Ecto neural progenitor cell (in vitro differentiated cells): Measurements from ENCODE around the gene PADI3.
A peak's percentile ranks its signal among the peaks of the same experiment; 100 is the strongest.

Source experiments
- DNase-seq: peaks from one replicate; pipeline ENCODE4 v3.0.0-alpha.2; 2018; ENCODE audit warnings: low spot score

Gene PADI3, protein sequence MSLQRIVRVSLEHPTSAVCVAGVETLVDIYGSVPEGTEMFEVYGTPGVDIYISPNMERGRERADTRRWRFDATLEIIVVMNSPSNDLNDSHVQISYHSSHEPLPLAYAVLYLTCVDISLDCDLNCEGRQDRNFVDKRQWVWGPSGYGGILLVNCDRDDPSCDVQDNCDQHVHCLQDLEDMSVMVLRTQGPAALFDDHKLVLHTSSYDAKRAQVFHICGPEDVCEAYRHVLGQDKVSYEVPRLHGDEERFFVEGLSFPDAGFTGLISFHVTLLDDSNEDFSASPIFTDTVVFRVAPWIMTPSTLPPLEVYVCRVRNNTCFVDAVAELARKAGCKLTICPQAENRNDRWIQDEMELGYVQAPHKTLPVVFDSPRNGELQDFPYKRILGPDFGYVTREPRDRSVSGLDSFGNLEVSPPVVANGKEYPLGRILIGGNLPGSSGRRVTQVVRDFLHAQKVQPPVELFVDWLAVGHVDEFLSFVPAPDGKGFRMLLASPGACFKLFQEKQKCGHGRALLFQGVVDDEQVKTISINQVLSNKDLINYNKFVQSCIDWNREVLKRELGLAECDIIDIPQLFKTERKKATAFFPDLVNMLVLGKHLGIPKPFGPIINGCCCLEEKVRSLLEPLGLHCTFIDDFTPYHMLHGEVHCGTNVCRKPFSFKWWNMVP

GRCh38 chr1:17248781-17249180 is at the start of gene PADI3:
TSS of gene PADI3 (plus strand) at chr1:17249098. CDS start at chr1:17249138, 40 bp downstream.
- no peak for DNase-seq

DNA sequence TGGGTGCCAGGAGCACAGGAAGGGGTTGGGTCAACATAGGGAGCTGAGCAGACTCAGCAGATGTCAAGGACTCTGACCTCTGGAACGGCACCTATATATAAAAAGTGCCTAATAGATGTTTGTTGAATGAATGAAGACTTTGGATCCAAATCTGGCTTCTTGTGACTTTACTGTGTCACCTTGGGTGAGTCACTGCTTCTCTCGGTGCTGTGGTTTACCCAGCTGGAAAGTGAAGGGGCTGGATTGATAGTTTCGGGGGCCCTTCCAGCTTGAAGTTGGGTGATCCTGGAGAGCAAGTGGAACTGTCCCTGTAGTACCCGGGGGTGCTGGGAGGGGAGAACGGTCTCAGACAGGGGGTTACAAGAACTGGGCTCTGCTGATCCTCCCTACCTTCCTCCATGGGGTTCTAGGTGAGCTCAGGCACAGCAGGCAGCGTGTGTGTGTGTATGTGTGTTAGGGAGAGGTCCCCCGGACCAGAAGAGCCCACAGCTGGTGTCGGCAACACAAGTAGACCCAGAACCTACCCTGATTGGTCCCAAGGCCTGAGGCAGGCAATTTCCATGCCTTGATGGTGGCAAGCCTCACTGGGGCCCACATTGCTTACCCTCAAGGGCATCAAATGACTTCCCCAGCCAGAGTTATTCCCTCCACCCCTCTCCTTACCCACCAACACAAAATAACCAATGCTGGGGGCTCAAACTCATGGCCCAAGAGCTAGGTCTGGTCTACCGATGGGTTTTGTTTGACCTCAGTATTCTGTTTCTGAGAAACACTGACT is 49.4 kb upstream of the PADI3 start:
- peak; percentile 45 for DNase-seq

DNA sequence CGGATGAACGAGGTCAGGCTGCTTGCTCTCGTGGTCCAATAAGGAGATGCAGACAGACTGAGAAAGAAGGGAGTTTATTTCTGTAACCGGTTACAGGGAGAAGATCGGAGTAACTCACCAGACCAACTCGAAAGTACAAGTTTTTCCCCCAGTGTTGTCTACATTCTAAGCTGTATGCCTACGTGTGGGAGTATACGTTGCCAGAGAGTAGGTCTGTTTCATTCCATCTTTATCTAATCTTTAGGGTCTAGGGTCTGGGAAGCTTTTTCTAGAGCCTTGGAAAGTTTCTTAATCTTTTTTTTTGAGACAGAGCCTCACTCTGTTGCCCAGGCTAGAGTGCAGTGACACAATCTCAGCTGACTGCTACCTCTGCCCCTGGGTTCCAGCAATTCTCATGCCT is 48.7 kb upstream of the PADI3 start:
- no peak for DNase-seq

GRCh38 chr1:17200756-17201155 is 48.1 kb upstream of the PADI3 start:
- no peak for DNase-seq

DNA sequence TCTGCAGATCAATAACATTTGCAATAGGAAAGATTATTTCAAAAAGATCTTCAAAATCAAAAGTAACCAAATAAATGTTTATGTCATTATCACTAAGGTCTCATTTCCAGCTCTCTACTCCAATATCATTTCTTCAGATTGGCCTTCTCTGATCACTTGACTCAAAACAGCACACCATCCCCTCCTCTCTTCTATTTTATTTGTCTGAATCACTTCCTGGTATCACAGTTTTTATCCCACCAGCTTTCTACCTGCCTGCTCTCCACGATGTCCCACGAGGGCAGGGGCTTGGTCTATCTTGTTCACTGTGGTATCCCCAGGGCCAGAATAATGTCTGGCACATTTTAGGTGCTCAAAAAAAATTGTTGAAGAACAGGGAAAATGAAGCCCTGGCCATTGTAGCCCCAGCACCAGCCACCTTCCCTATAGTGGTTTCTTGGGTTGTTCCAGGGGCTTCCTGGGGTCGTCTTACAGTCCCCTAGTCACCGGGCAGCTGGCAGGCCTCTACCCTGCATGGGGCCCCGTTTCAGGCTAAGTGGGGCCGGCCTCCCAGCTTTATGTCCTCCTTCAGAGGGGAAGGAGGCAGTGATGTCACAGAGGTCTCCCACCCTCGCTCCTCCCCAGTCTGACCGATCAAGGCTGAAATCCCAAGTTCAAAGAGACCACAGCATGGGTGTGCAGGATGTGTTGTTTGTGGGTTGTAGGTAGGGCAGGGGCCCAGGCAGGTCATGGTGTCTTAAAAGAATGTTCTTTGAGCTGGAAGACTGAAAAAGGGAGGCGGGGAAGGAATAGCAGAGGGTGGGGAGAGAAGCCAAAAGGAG is 47.5 kb upstream of the PADI3 start:
- no peak for DNase-seq

DNA sequence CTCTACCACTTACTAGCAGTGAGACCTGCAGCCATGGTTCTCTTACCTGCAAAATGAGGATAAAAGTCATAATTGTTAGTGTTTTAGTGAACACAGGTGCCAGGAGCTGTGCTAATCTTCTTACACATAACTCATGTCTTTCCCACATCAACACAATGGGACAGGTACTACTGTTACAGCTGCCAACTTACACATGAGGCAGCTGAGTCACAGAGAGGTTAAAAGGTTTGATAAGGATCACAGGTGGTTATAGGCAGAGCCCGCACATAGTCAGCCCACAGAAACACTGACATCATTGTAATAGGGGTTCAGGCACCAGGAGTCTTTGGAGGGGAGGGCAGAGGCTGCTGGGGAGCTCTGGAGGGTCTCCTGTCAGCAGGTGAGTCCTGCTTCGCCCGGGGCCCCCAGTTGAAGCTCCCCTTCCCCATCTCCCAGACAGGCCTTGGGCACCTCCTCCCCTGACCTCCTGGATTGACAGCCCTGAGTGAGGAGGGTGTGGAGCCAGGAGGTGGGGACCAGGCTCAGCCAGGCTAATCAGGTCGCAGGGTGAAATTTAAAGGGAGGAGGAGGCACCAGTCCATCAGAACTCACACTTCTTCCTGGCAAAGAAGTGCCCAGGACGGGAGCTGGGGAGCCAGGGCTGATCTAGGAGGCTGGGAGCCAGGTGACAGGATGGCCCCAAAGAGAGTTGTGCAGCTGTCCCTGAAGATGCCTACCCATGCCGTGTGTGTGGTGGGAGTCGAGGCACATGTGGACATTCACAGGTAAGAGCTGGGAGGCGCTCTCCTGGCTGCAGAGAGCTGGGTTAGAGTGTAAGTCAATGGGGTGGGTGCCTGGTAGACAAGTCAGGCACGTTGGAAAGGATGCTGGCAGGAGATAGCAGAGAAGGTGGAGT is 44.1 kb upstream of the PADI3 start, which contains the start of gene PADI1:
Gene PADI1 (plus strand): TSS at position 583 of the 895 bp plus-strand sequence. CDS start 90 bp downstream, at position 673.
- DNase-seq, result no peak

GRCh38 chr1:17205652-17206051 is 43.2 kb upstream of the PADI3 start:
- no peak for DNase-seq

DNA sequence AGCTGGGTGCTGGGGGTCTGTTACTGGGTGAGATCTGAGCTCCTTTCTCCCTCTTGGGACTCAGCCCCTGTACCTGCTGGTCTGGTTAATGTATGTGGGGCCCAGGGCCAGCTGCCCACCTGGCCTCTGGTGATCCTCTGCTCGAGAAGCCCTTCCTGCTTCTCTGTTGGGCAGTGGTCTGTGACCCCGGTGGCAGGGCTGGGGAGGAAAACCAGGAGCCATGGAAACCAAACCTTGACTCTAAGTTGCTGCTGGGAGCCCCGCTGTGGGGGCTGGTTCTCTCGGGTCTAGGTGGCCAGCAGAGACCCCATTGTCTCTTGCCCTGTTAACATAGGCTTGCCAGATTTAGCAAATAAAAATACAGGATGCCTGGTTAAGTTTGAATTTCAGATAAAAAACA is 42.7 kb upstream of the PADI3 start:
- no peak for DNase-seq

DNA sequence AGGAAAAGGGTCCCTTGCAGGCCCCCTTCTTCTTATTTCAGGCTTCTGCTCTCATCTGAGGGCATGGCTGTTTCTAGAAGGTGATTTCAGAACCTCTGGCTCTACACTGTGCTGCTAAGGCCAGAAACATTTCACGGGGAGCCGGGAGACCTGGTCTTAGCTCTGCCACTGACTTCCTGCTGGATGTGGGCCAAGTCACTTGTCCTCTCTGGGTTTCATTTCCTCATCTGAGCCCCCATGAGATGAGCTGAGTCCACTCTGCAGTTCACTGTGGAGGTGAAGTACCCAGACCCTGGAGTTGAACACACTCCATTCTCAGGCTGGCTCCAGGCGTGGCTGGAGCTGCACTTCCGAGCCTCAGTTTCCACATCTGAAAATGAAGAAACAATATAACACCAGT is 41.9 kb upstream of the PADI3 start:
- no peak for DNase-seq

DNA sequence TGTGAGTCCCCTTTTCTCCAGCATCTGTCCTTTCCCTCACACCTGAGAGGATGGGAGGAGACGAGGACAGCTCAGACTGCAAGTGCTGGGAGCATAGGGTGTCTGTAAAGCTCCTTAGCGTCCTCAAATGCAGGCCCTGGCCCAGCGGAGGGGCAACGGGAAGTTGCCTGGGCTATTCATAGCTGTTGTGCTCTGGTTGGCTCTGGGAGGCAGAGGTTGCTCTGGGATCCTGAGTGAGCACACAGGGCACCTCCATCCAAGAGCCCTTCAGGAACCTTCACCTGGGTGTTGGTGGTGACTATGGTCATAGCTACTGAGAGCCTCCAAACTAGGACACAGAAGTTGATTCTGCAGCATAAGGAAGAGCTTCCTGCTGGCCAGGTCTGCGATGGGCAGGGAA is 41.4 kb upstream of the PADI3 start:
- DNase-seq, result no peak

DNA sequence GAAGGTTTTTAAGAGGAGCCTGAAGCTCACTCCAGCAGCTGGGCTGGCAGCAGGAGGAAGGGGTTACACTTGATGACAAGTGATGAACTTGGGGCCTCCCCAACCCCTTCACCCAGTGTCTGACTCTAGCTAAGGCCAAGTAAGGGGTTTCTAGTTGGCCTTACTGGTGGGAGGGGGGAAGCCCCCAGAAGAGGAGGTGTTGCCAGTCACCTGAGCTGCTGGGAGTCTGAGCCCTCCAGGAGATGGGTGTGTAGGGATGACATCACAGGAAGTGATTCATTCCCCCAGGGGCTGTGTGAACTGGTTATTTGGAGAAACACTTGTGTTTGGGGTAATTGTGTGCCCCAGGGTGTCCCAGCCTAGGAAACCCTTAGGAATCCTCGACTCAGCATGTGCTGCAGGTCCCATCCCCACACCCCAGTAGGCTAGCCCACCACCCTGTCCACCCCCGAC is 40.9 kb upstream of the PADI3 start:
- DNase-seq, result no peak

DNA sequence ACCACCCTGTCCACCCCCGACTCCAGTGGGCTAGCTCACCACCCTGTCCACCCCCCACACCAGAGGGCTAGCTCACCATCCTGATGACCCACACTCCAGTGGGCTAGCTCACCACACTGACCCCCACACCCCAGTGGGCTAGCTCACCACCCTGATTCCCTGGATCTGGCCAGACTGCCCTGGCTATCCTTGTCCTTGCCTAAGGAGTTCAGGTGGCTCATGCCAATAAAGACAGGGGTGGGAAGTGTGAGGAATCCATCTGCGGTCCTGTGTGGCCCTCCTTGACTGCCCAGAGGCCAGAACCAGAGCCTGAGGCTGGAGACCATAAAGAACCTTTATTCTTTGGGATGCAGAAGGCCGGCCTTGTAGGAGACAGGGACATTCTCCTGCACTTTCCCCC is 40.4 kb upstream of the PADI3 start:
- no peak for DNase-seq

- no peak for DNase-seq
Observed at GRCh38 chr1:17209430-17209829, 39.5 kb upstream of the PADI3 start.

GRCh38 chr1:17210176-17210575 is 38.7 kb upstream of the PADI3 start:
- no peak for DNase-seq

DNA sequence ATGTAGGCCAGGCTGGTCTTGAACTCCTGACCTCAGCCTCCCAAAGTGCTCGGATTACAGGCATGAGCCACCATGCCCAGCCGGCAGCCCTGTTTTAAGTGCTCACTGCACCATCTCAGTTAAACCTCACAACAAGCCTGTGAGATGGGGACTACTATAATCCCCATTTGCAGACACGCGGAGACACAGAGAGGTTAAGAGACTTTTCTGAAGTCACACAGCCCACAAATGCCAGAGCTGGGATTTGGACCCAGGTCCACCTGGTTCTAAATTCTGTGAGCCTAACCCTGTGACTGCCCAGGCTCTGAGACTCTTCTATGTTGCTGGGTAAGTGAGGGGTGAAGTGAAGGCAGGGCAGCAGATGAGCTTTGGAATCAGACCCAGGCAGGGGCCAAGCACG is 37.5 kb upstream of the PADI3 start:
- DNase-seq, result no peak

GRCh38 chr1:17212009-17212408 is 36.9 kb upstream of the PADI3 start:
- DNase-seq, result no peak

GRCh38 chr1:17212487-17213121 is 36.3 kb upstream of the PADI3 start:
- no peak for DNase-seq

- no peak for DNase-seq
Observed at GRCh38 chr1:17213148-17213781, 35.6 kb upstream of the PADI3 start.

DNA sequence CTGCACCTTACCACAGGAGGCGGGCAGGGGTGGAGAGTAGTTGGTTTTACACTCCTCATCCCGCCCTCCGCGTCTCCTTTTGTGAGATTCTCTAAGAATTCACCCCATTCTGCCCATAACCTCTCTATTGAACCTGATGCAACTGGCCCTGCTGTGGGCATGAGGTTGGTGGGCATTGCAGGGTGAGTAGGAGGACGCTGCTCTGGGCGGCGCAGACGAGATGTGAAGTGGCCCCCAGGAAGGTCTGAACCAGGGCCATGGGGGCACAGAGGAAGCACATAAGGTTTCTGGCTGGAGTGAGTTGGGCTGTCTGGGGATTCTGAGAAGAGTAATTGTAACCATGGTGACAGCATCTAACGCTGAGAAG is 35.1 kb upstream of the PADI3 start:
- DNase-seq, result no peak
